Measurements from ENCODE around the gene SMG1. TPM values are rescaled to one million over a fixed set of nuclear protein-coding genes. Genes with fewer than 3 reads are reported as not detected.
A peak's percentile ranks its signal among the peaks of the same experiment; 100 is the strongest.

Gene SMG1
- total RNA-seq, 1 experiment from 2014 or later = 41.1 TPM

GRCh38 chr16:18842565-18842964 lies 83.6 kb downstream of the SMG1 start:
- no peak overlapping the region for H3K27ac ChIP-seq
- DNase-seq = no peak
- no peak overlapping the region for H3K4me3 ChIP-seq
- H3K36me3 ChIP-seq = peaks cover 70% of the 10 kb centered on the region
- no peaks in the 10 kb centered on the region for H3K4me1 ChIP-seq
- H3K9me3 ChIP-seq (replicated peaks) = no peaks in the 10 kb centered on the region
- no peaks in the 10 kb centered on the region for H3K27me3 ChIP-seq

- Histone ChIP-seq H3K4me1 (no peaks in the 10 kb centered on the region), H3K36me3 (peaks cover 70% of the 10 kb centered on the region), H3K9me3 (replicated peaks) (no peaks in the 10 kb centered on the region), H3K27me3 (no peaks in the 10 kb centered on the region), H3K4me3 (no peak overlapping the region), H3K27ac (no peak overlapping the region)
- DNase-seq = no peak
Observed at GRCh38 chr16:18841833-18842525, 84.2 kb downstream of the SMG1 start.

- H3K27me3 ChIP-seq = no peaks in the 10 kb centered on the region
- peaks cover 77% of the 10 kb centered on the region for H3K36me3 ChIP-seq
- no peak overlapping the region for H3K27ac ChIP-seq
- no peaks in the 10 kb centered on the region for H3K9me3 ChIP-seq (replicated peaks)
- DNase-seq = no peak
- no peak overlapping the region for H3K4me3 ChIP-seq
- no peaks in the 10 kb centered on the region for H3K4me1 ChIP-seq
Observed at GRCh38 chr16:18839555-18839954, 86.7 kb downstream of the SMG1 start.

GRCh38 chr16:18836702-18837101 lies 89.5 kb downstream of the SMG1 start:
- H3K4me1 ChIP-seq = no peaks in the 10 kb centered on the region

GRCh38 chr16:18834864-18835263 lies 91.3 kb downstream of the SMG1 start:
- no peak overlapping the region for H3K27ac ChIP-seq
- no peaks in the 10 kb centered on the region for H3K9me3 ChIP-seq (replicated peaks)
- no peak for DNase-seq
- H3K36me3 ChIP-seq = peaks cover 92% of the 10 kb centered on the region
- H3K4me3 ChIP-seq = no peak overlapping the region
- H3K4me1 ChIP-seq = no peaks in the 10 kb centered on the region
- no peaks in the 10 kb centered on the region for H3K27me3 ChIP-seq

More at GRCh38 chr16:18836702-18837101, 89.5 kb downstream of the SMG1 start:
- no peak overlapping the region for H3K4me3 ChIP-seq
- H3K36me3 ChIP-seq = peaks cover 95% of the 10 kb centered on the region
- H3K9me3 ChIP-seq (replicated peaks) = no peaks in the 10 kb centered on the region
- no peak for DNase-seq
- no peak overlapping the region for H3K27ac ChIP-seq
- no peaks in the 10 kb centered on the region for H3K27me3 ChIP-seq

GRCh38 chr16:18833707-18834505 lies 92.3 kb downstream of the SMG1 start:
- H3K27me3 ChIP-seq = no peaks in the 10 kb centered on the region
- no peak for DNase-seq
- H3K9me3 ChIP-seq (replicated peaks) = no peaks in the 10 kb centered on the region
- no peak overlapping the region for H3K27ac ChIP-seq
- no peak overlapping the region for H3K4me3 ChIP-seq
- peaks cover 93% of the 10 kb centered on the region for H3K36me3 ChIP-seq
- H3K4me1 ChIP-seq = no peaks in the 10 kb centered on the region

- Histone ChIP-seq H3K27me3 (no peaks in the 10 kb centered on the region), H3K9me3 (replicated peaks) (no peaks in the 10 kb centered on the region), H3K4me3 (no peak overlapping the region), H3K36me3 (peaks cover 93% of the 10 kb centered on the region), H3K4me1 (no peaks in the 10 kb centered on the region), H3K27ac (no peak overlapping the region)
- DNase-seq = no peak
Observed at GRCh38 chr16:18832613-18833012, 93.6 kb downstream of the SMG1 start.

GRCh38 chr16:18832006-18832405 lies 94.2 kb downstream of the SMG1 start:
- H3K36me3 ChIP-seq = peaks cover 88% of the 10 kb centered on the region
- no peak overlapping the region for H3K4me3 ChIP-seq
- no peaks in the 10 kb centered on the region for H3K9me3 ChIP-seq (replicated peaks)
- no peak for DNase-seq
- H3K27ac ChIP-seq = no peak overlapping the region
- H3K27me3 ChIP-seq = no peaks in the 10 kb centered on the region
- no peaks in the 10 kb centered on the region for H3K4me1 ChIP-seq

GRCh38 chr16:18829251-18829650 lies 97.0 kb downstream of the SMG1 start:
- Histone ChIP-seq H3K36me3 (peaks cover 62% of the 10 kb centered on the region), H3K4me3 (no peak overlapping the region), H3K27me3 (no peaks in the 10 kb centered on the region), H3K4me1 (no peaks in the 10 kb centered on the region), H3K9me3 (replicated peaks) (no peaks in the 10 kb centered on the region), H3K27ac (no peak overlapping the region)
- DNase-seq = no peak

GRCh38 chr16:18827890-18828289 lies 98.3 kb downstream of the SMG1 start:
- no peak overlapping the region for H3K4me3 ChIP-seq
- no peak for DNase-seq
- no peaks in the 10 kb centered on the region for H3K9me3 ChIP-seq (replicated peaks)
- H3K36me3 ChIP-seq = peaks cover 48% of the 10 kb centered on the region
- H3K4me1 ChIP-seq = no peaks in the 10 kb centered on the region
- no peaks in the 10 kb centered on the region for H3K27me3 ChIP-seq
- no peak overlapping the region for H3K27ac ChIP-seq

GRCh38 chr16:18816286-18816685 lies 109.9 kb downstream of the SMG1 start:
- H3K36me3 ChIP-seq = peaks cover 73% of the 10 kb centered on the region
- no peak overlapping the region for H3K4me3 ChIP-seq
- no peaks in the 10 kb centered on the region for H3K4me1 ChIP-seq
- DNase-seq = no peak
- H3K9me3 ChIP-seq (replicated peaks) = no peaks in the 10 kb centered on the region
- H3K27me3 ChIP-seq = no peaks in the 10 kb centered on the region
- no peak overlapping the region for H3K27ac ChIP-seq

- Histone ChIP-seq H3K4me1 (no peaks in the 10 kb centered on the region), H3K4me3 (no peak overlapping the region), H3K36me3 (peaks cover 79% of the 10 kb centered on the region), H3K9me3 (replicated peaks) (no peaks in the 10 kb centered on the region), H3K27ac (no peak overlapping the region), H3K27me3 (no peaks in the 10 kb centered on the region)
- no peak for DNase-seq
Observed at GRCh38 chr16:18811925-18812324, 114.3 kb downstream of the SMG1 start.

- Histone ChIP-seq H3K4me3 (no peak overlapping the region), H3K27me3 (no peaks in the 10 kb centered on the region), H3K9me3 (replicated peaks) (no peaks in the 10 kb centered on the region), H3K36me3 (peaks cover 57% of the 10 kb centered on the region), H3K4me1 (no peaks in the 10 kb centered on the region), H3K27ac (no peak overlapping the region)
- no peak for DNase-seq
Observed at GRCh38 chr16:18809165-18809564, 117.0 kb downstream of the SMG1 start.

GRCh38 chr16:18805257-18805773 lies 120.9 kb downstream of the SMG1 start:
- Histone ChIP-seq H3K4me1 (no peaks in the 10 kb centered on the region), H3K9me3 (replicated peaks) (no peaks in the 10 kb centered on the region), H3K36me3 (peaks cover 30% of the 10 kb centered on the region), H3K27ac (no peak overlapping the region), H3K27me3 (no peaks in the 10 kb centered on the region), H3K4me3 (no peak overlapping the region)
- no peak for DNase-seq

- peak in 1 of 2 experiments; percentile 41 for DNase-seq
- no peak overlapping the region for H3K27ac ChIP-seq
- no peak overlapping the region for H3K4me3 ChIP-seq
- H3K4me1 ChIP-seq = peaks cover under 1% of the 10 kb centered on the region; the same call in 1 of the 2 replicates
- no peaks in the 10 kb centered on the region for H3K27me3 ChIP-seq
- H3K36me3 ChIP-seq = peaks cover 28% of the 10 kb centered on the region
- no peaks in the 10 kb centered on the region for H3K9me3 ChIP-seq (replicated peaks)
Observed at GRCh38 chr16:18804540-18804939, 121.7 kb downstream of the SMG1 start.
